Adrenal gland (tissue), 19 donors: Measurements from ENCODE around the gene DESI2. TPM values are rescaled to one million over a fixed set of nuclear protein-coding genes. Genes with fewer than 3 reads are reported as not detected.

Source experiments
- DNase-seq, 7 donors: peaks; one replicate each; pipeline ENCODE4 v3.0.0-alpha.2; 2019 to 2020
- H3K27ac ChIP-seq, 5 donors: fragments of 200-600 bp; sonication (generic) in 4 of 5; 1 replicate in 3 of 5; 2 replicates in 2 of 5; pipeline versions ENCODE4 v1.5.1 to v1.8.0; 2016 to 2020; ENCODE audit warnings: mild to moderate bottlenecking in 1 of 5
- H3K27me3 ChIP-seq: fragments of 200-600 bp; 2 replicates; pipeline ENCODE4 v1.8.0; 2021
- H3K36me3 ChIP-seq, 2 donors: fragments of 200-600 bp; replicated peaks in 1 of 2; 1 replicate in 1 of 2; 2 replicates in 1 of 2; pipeline versions ENCODE4 v1.5.1 to v1.8.0; 2018 to 2022
- H3K4me1 ChIP-seq, 2 donors: fragments of 200-600 bp; replicated peaks in 1 of 2; 1 replicate in 1 of 2; 2 replicates in 1 of 2; pipeline versions ENCODE4 v1.5.1 to v1.8.0; 2018 to 2021
- H3K4me3 ChIP-seq, 4 donors: fragments of 200-600 bp; sonication (generic) in 3 of 4; one replicate each; pipeline ENCODE4 v1.5.1; 2016 to 2018
- H3K9me3 ChIP-seq, 3 donors: fragments of 200-600 bp; sonication (generic) in 1 of 3; replicated peaks in 1 of 3; 1 replicate in 2 of 3; 2 replicates in 1 of 3; pipeline versions ENCODE4 v1.5.1 to v1.8.0; 2016 to 2021
- POLR2A ChIP-seq, 2 donors: fragments of 450-650 bp; IDR thresholded peaks; one replicate each; pipeline ENCODE4 v1.6.1; 2017; ENCODE audit warnings: antibody characterized with exemption in 2 of 2, mild to moderate bottlenecking in 2 of 2, moderate library complexity in 1 of 2
- WGBS, 4 donors: extraction: QIAGEN DNeasy Blood & Tissue Kit in 2 of 4; methylation state at CpG; one replicate each; pipeline versions ENCODE4 v1.1.5 to v1.1.7; 2013 to 2017; 5-methylcytosine and 5-hydroxymethylcytosine counted together
- intact Hi-C, 2 donors: fragments of 100-400 bp; cut with DNase I; formaldehyde crosslinking; loops; one replicate each; pipeline versions ENCODE4 v1.14.1 to v1.15.0; 2022 to 2023
- long read RNA-seq, 10 donors: library from polyadenylated mRNA in 3 of 10; unstranded in 2 of 10; stranded (forward) in 1 of 10; transcript quantifications; one replicate each; pipeline ENCODE4 v2.0.0 and lab custom pipeline, GENCODE V29; 2021 to 2026
- polyA plus RNA-seq, 3 donors: library from polyadenylated mRNA; stranded (reverse); fragments of 200-250 nt in 2 of 3; fragments of 350-450 nt in 1 of 3; fragmentation: Illumina TruSeq in 1 of 3; extraction: RNeasy Lipid Tissue Mini Kit (QIAGEN cat#74804) in 1 of 3; gene quantifications; one replicate each; pipeline ENCODE4 v1.2.3, GENCODE V29; 2013 to 2014
- total RNA-seq, 9 donors: library from RNA; depleted of rRNA in 4 of 9; stranded (reverse); fragments of >200 nt in 4 of 9; fragments of 120-200 nt in 1 of 9; fragmentation: NEBNext Ultra II Directional in 1 of 9; extraction: Animal tissue kit (Norgen Biotek cat#: 25700) in 1 of 9; gene quantifications; one replicate each; pipeline versions ENCODE4 v1.1.0 to v1.2.4, GENCODE V29; 2013 to 2023
- TF ChIP-seq, protein P1 (sequence below), 6 experiments: fragments of 450-650 bp in 4 of 6; fragments of 200-600 bp in 2 of 6; sonication (generic) in 1 of 6; IDR thresholded peaks; 1 replicate in 5 of 6; 2 replicates in 1 of 6; pipeline versions ENCODE4 v1.5.1 to v1.8.0; 2016 to 2021; ENCODE audit warnings: antibody characterized with exemption in 6 of 6, mild to moderate bottlenecking in 2 of 6, moderate library complexity in 1 of 6
- donor health status: healthy with polysubstance abuse.
- donor health status: Bipolar disorder and iron deficiency.
- donor health status: DM: yes; HTN: yes; CAD: no.
- donor health status: DM: no; HTN: no; CAD: no.
- donor health status: DM: no; HTN: no; CAD: no.
- donor health status: DM: yes; HTN: yes; CAD: no.

The DESI2 gene
- 10 to 100 TPM; 20.6 to 50.0 (median 30.2) TPM for total RNA-seq
- 10 to 100 TPM in 2 of 3 donors, 1 to 10 TPM in 1; 7.0 to 26.1 (median 12.6) TPM for polyA plus RNA-seq
- long read RNA-seq, donor 1, full-length matches to known transcripts, result 7 of 7 reads
- long read RNA-seq, donor 1, partial matches to known transcripts, result 0 of 7 reads
- long read RNA-seq, donor 1, other reads (novel, unspliced or antisense), result 0 of 7 reads
- long read RNA-seq, donor 2, full-length matches to known transcripts, result 3 of 3 reads
- long read RNA-seq, donor 2, partial matches to known transcripts, result 0 of 3 reads
- long read RNA-seq, donor 2, other reads (novel, unspliced or antisense), result 0 of 3 reads
- long read RNA-seq, donor 3, full-length matches to known transcripts, result 3 of 126 reads
- long read RNA-seq, donor 3, partial matches to known transcripts, result 79 of 126 reads
- long read RNA-seq, donor 3, other reads (novel, unspliced or antisense), result 44 of 126 reads
- long read RNA-seq, donor 4, full-length matches to known transcripts, result 6 of 13 reads
- long read RNA-seq, donor 4, partial matches to known transcripts, result 1 of 13 reads
- long read RNA-seq, donor 4, other reads (novel, unspliced or antisense), result 6 of 13 reads
- long read RNA-seq, donor 5, full-length matches to known transcripts, result 31 of 55 reads
- long read RNA-seq, donor 5, partial matches to known transcripts, result 1 of 55 reads
- long read RNA-seq, donor 5, other reads (novel, unspliced or antisense), result 23 of 55 reads
- long read RNA-seq, donor 6, full-length matches to known transcripts, result 2 of 3 reads
- long read RNA-seq, donor 6, partial matches to known transcripts, result 0 of 3 reads
- long read RNA-seq, donor 6, other reads (novel, unspliced or antisense), result 1 of 3 reads
- long read RNA-seq, donor 7, full-length matches to known transcripts, result 11 of 11 reads
- long read RNA-seq, donor 7, partial matches to known transcripts, result 0 of 11 reads
- long read RNA-seq, donor 7, other reads (novel, unspliced or antisense), result 0 of 11 reads
- long read RNA-seq, donor 8, full-length matches to known transcripts, result 10 of 10 reads
- long read RNA-seq, donor 8, partial matches to known transcripts, result 0 of 10 reads
- long read RNA-seq, donor 8, other reads (novel, unspliced or antisense), result 0 of 10 reads
- long read RNA-seq, donor 9, full-length matches to known transcripts, result 11 of 11 reads
- long read RNA-seq, donor 9, partial matches to known transcripts, result 0 of 11 reads
- long read RNA-seq, donor 9, other reads (novel, unspliced or antisense), result 0 of 11 reads
- long read RNA-seq, donor 10, full-length matches to known transcripts, result 5 of 5 reads
- long read RNA-seq, donor 10, partial matches to known transcripts, result 0 of 5 reads
- long read RNA-seq, donor 10, other reads (novel, unspliced or antisense), result 0 of 5 reads

DNA sequence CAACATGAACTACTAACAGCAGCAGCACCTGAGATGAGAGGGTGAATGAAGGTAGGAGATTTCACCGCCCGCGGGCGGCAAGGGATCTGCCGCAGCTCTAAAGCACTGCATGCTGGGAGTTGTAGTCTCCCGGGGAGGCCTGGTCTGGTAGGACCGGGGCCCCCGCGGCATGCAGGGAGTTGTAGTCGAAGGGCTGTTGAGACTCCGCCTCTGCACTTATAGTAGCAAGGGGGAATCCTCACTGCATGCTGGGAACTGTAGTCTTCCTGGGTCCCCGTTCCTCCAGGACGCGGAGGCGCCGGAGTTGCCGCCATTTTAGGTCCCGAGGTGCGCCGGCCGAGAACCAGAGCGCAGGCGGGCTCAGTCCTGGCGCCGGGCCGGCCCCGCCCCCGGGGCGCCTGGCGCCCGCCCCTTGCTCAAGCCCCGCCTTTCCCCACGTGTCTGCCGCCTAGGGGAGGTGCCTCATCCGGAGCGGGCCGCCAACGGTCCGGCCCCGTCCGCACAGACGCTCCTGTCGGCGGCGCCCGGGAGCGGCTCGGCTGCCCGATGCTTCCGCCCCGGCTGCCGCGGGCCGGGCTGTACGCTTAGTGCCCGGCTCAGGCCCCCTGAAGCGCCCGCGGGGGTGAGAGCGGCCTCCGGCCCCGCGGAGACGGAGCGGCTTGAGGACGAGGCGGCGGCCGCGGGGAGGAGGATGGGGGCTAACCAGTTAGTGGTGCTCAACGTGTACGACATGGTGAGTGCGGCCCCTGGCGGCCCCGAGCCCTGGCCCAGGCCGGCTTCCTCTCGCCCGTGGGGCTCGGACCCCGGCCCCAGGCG lies at the start of gene DESI2:
Gene DESI2, plus strand, starts transcription at position 504 of the 816 bp plus-strand sequence. Its CDS starts 188 bp downstream, at position 692.
- H3K27ac ChIP-seq, result peak within 1 kb of the TSS; percentile 23 to 92 (median 90)
- peak; percentile 96 to 98 for TF ChIP-seq POLR2A (IDR thresholded peaks at IDR 0.05)
- TF ChIP-seq, protein P1, sequence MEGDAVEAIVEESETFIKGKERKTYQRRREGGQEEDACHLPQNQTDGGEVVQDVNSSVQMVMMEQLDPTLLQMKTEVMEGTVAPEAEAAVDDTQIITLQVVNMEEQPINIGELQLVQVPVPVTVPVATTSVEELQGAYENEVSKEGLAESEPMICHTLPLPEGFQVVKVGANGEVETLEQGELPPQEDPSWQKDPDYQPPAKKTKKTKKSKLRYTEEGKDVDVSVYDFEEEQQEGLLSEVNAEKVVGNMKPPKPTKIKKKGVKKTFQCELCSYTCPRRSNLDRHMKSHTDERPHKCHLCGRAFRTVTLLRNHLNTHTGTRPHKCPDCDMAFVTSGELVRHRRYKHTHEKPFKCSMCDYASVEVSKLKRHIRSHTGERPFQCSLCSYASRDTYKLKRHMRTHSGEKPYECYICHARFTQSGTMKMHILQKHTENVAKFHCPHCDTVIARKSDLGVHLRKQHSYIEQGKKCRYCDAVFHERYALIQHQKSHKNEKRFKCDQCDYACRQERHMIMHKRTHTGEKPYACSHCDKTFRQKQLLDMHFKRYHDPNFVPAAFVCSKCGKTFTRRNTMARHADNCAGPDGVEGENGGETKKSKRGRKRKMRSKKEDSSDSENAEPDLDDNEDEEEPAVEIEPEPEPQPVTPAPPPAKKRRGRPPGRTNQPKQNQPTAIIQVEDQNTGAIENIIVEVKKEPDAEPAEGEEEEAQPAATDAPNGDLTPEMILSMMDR (IDR thresholded peaks at IDR 0.05), result peak in 5 of 6 experiments; percentile 27 to 58 (median 47)
- WGBS, 4 donors, result 0 to 1% (median 1%) methylated on average over 4 to 81 of the region's 81 CpGs
- no peaks in the 10 kb centered on the region for H3K36me3 ChIP-seq
- peak; percentile 98 to 100 (median 100) for DNase-seq
- intact Hi-C loops, result loop anchor here in 1 of 2 donors (5.0 kb wide), 1 partner anchor 144 kb away; no protein-coding TSS in a partner anchor
- peaks cover 9 to 22% of the 10 kb centered on the region in 2 donors for H3K4me1 ChIP-seq
- H3K9me3 ChIP-seq, result no peaks in the 10 kb centered on the region
- peak within 1 kb of the TSS; percentile 31 to 99 (median 82) for H3K4me3 ChIP-seq
- H3K27me3 ChIP-seq, result no peaks in the 10 kb centered on the region

- Histone ChIP-seq H3K4me3 (no peak overlapping the region), H3K27me3 (no peaks in the 10 kb centered on the region), H3K9me3 (no peaks in the 10 kb centered on the region), H3K4me1 (no peaks in the 10 kb centered on the region), H3K27ac (no peak overlapping the region), H3K36me3 (no peaks in the 10 kb centered on the region)
- DNase-seq, result no peak
- intact Hi-C loops, result loop anchor here (2.0 to 10.0 kb wide), 3 partner anchors 193 to 441 kb away; no protein-coding TSS in a partner anchor
- TF ChIP-seq POLR2A (IDR thresholded peaks at IDR 0.05), result no peak
- TF ChIP-seq, protein P1 (IDR thresholded peaks at IDR 0.05), result peak; percentile 72 to 91 (median 88)
Measured at GRCh38 chr1:244603498-244603897, 49.4 kb upstream of the DESI2 start.

DNA sequence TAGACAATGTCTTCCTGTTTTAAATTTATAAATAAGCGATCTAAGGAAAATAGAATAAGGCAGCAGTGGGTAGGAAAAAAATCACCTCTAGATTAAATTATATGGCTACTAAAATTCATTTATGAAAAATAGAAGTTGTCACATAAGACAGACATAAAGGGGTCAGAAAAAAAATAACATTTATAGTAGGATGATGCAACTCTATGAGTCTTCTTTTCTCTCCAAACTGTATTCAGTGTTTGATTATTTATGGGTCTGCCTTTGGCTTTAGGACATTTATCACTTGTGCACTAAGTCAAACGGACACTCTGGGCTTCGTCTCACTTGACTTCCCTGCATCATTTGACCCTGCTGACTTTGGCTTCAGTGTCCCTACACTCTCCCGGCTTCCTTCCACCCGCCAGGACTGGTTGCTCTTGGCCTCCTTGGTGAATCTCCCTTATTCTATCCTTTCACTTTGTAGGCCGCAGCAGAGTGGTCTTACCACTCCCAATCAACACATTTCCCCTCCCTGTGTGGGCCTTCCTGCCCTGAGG lies 47.0 kb upstream of the DESI2 start:
- no peaks in the 10 kb centered on the region for H3K4me1 ChIP-seq
- no peaks in the 10 kb centered on the region for H3K9me3 ChIP-seq
- 78 to 85% (median 83%) methylated on average over 6 of the region's 6 CpGs for WGBS, 4 donors
- H3K27ac ChIP-seq, result no peak overlapping the region
- TF ChIP-seq POLR2A (IDR thresholded peaks at IDR 0.05), result no peak
- TF ChIP-seq, protein P1 (IDR thresholded peaks at IDR 0.05), result no peak
- no peaks in the 10 kb centered on the region for H3K27me3 ChIP-seq
- intact Hi-C loops, result loop anchor here (10.0 kb wide), 2 partner anchors 429 to 439 kb away; no protein-coding TSS in a partner anchor
- no peak for DNase-seq
- H3K4me3 ChIP-seq, result no peak overlapping the region
- no peaks in the 10 kb centered on the region for H3K36me3 ChIP-seq
